Ramos (cell line): Measurements from ENCODE around the gene FAM199X.
"Not testable (repeated sequence)": the region's sequence is repeated elsewhere in the genome, so short reads cannot be mapped to it uniquely, and the experiment has no call there.

Experiments
- in situ Hi-C: fragments of 300-500 bp; cut with MboI; formaldehyde crosslinking; loops from one replicate; pipeline ENCODE4 v1.14.3; 2022; ENCODE audit warnings: low sequenced_read_pairs; ENCODE audit not compliant: unreplicated experiment

Gene FAM199X

GRCh38 chrX:104183685-104184084 is 17.4 kb downstream of the FAM199X start:
- in situ Hi-C loops = no loop called here

DNA sequence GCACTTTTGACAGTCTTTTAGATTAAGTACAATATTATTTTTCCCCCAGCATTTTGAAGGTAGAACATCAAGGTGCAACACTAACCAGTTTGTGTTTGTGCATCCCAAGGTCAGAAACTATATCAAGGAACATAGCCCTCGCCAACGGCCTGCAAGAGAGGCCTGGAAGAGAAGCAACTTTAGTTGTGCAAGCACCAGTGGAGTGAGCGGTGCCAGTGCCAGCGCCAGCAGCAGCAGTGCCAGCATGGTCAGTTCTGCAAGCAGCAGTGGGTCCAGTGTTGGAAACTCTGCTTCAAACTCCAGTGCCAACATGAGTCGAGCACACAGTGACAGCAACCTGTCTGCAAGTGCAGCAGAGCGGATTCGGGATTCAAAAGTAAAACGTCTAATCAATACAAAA is 21.7 kb downstream of the FAM199X start:
- in situ Hi-C loops = no loop called here

- in situ Hi-C loops = no loop called here
Measured at GRCh38 chrX:104189837-104190236, 23.6 kb downstream of the FAM199X start.

GRCh38 chrX:104193485-104193884 is 27.2 kb downstream of the FAM199X start:
- in situ Hi-C loops = no loop called here

- in situ Hi-C loops = no loop called here
Measured at GRCh38 chrX:104195013-104195412, 28.8 kb downstream of the FAM199X start.

DNA sequence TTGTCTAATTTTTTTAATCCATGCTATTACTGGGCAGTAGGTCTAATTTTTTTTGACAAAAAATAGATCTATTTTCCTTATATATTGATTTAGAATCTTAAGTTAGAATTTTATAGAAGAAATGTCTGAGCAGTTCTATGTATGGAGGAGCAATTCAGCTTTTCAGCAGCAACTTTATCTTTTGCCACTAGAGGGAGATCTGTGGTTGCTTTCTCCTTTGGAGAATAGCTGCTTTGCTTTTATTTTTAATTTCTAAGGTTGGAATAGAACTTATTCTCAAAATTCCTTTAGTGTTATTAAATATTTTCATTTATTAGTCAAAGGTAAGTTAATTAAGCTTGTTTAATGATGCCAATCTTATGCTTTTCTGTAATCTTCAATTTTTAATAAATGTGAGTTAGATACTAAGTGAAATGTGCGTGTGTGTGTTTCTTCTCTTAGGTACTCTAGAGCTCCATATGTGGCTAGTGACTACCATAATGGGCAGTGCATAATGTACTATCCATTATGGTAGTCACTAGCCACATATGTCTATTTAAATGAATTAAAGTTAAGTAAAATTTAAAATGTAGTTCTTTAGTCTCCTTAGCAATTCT is 29.3 kb downstream of the FAM199X start:
- in situ Hi-C loops = no loop called here

DNA sequence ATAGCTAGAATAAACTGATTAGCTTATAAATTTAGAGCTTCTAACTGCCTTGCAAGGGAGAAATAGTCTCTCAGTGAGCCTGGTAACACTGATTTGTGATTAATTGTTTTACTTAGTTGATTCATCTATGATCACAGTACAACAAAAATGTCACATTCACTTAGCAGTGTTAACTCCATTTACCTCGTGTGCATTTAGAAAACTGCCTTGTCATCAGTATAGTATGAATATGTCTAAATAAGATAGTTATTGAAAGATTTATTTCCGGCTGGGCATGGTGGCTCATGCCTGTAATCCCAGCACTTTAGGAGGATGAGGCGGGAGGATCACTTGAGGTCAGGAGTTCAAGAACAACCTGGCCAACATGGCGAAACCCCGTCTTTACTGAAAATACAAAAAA is 39.3 kb downstream of the FAM199X start:
- in situ Hi-C loops = no loop called here

DNA sequence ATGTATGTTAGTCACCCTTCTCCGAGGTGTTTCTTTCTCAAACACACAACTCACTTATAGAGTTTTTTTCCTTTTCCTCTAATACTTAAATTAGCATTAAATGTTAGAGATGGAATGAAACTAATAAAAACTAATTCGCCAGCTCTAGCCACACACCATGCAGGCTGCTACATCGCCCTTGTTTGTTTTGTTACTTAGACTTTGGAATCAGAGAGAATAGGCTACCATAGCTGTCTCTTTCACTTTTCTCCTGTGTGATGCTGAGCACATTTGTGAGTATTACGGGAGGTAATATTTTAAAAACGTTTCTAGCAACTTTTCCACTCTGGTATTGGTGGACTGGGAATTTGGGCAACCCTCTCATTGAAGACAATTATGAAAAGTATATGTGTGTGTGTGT is 44.9 kb downstream of the FAM199X start:
- in situ Hi-C loops = no loop called here

- in situ Hi-C loops = not testable (repeated sequence)
Measured at GRCh38 chrX:104230060-104230459, 63.8 kb downstream of the FAM199X start.
